Gastroesophageal sphincter (tissue), 4 donors: Measurements from ENCODE around the gene SLC30A7. TPM values are rescaled to one million over a fixed set of nuclear protein-coding genes. Genes with fewer than 3 reads are reported as not detected.

Source experiments
- ATAC-seq: fragments of 150-250 bp; one replicate; pipeline ENCODE4 v1.9.1; 2016; ENCODE audit warnings: mild to moderate bottlenecking, moderate library complexity
- H3K27ac ChIP-seq, 4 donors: fragments of 200-600 bp; sonication (generic) in 3 of 4; 1 replicate in 3 of 4; 2 replicates in 1 of 4; pipeline ENCODE4 v1.5.1; 2016 to 2019
- H3K27me3 ChIP-seq: fragments of 200-600 bp; sonication (generic); one replicate; pipeline ENCODE4 v1.5.1; 2019
- H3K36me3 ChIP-seq, 2 donors: fragments of 200-600 bp; sonication (generic); one replicate each; pipeline ENCODE4 v1.5.1; 2019; ENCODE audit warnings: control low read depth in 1 of 2
- H3K4me1 ChIP-seq, 3 donors: fragments of 200-600 bp; sonication (generic); 1 replicate in 2 of 3; 2 replicates in 1 of 3; pipeline ENCODE4 v1.5.1; 2016 to 2019; ENCODE audit warnings: control low read depth in 2 of 3
- H3K4me3 ChIP-seq, 2 donors: fragments of 200-600 bp; sonication (generic); one replicate each; pipeline ENCODE4 v1.5.1; 2019; ENCODE audit warnings: mild to moderate bottlenecking in 1 of 2, moderate library complexity in 1 of 2
- H3K9me3 ChIP-seq, 3 donors: fragments of 200-600 bp; sonication (generic); one replicate each; pipeline ENCODE4 v1.5.1; 2017 to 2019; ENCODE audit warnings: control low read depth in 2 of 3
- EP300 ChIP-seq: sonication (generic); formaldehyde crosslinking; IDR thresholded peaks from one replicate; pipeline ENCODE4 v1.6.1; 2017; ENCODE audit warnings: antibody characterized with exemption, mild to moderate bottlenecking
- POLR2A ChIP-seq, 2 donors: fragments of 450-650 bp; IDR thresholded peaks; one replicate each; pipeline ENCODE4 v1.6.1; 2017; ENCODE audit warnings: antibody characterized with exemption in 2 of 2, mild to moderate bottlenecking in 2 of 2, moderate library complexity in 1 of 2
- POLR2AphosphoS5 ChIP-seq: sonication (generic); formaldehyde crosslinking; IDR thresholded peaks from one replicate; pipeline ENCODE4 v1.6.1; 2017; ENCODE audit warnings: antibody characterized with exemption
- WGBS, 2 donors: methylation state at CpG; one replicate each; pipeline ENCODE4 v1.1.5; 2018; ENCODE audit warnings: low coverage in 1 of 2; 5-methylcytosine and 5-hydroxymethylcytosine counted together
- total RNA-seq, 4 donors: library from RNA; depleted of rRNA; stranded (reverse); fragments of >200 nt; gene quantifications; one replicate each; pipeline ENCODE4 v1.1.0, GENCODE V29; 2016
- TF ChIP-seq, protein P1 (sequence below), 4 experiments: fragments of 200-600 bp in 2 of 4; fragments of 450-650 bp in 2 of 4; sonication (generic) in 1 of 4; IDR thresholded peaks; one replicate each; pipeline ENCODE4 v1.5.1; 2017 to 2019; ENCODE audit warnings: antibody characterized with exemption in 4 of 4, mild to moderate bottlenecking in 2 of 4, moderate library complexity in 2 of 4

The SLC30A7 gene
- total RNA-seq, 4 donors from 2014 or later: 11.2 to 19.8 (median 17.1) TPM

- H3K27ac ChIP-seq: peak overlapping the region in 1 of 4 donors; percentile 39
- TF ChIP-seq POLR2AphosphoS5: peak; percentile 67
- TF ChIP-seq, protein P1, sequence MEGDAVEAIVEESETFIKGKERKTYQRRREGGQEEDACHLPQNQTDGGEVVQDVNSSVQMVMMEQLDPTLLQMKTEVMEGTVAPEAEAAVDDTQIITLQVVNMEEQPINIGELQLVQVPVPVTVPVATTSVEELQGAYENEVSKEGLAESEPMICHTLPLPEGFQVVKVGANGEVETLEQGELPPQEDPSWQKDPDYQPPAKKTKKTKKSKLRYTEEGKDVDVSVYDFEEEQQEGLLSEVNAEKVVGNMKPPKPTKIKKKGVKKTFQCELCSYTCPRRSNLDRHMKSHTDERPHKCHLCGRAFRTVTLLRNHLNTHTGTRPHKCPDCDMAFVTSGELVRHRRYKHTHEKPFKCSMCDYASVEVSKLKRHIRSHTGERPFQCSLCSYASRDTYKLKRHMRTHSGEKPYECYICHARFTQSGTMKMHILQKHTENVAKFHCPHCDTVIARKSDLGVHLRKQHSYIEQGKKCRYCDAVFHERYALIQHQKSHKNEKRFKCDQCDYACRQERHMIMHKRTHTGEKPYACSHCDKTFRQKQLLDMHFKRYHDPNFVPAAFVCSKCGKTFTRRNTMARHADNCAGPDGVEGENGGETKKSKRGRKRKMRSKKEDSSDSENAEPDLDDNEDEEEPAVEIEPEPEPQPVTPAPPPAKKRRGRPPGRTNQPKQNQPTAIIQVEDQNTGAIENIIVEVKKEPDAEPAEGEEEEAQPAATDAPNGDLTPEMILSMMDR (IDR thresholded peaks at IDR 0.05): no peak
- WGBS, 2 donors: 49 to 50% methylated on average over 2 to 3 of the region's 3 CpGs
- no peaks in the 10 kb centered on the region for H3K9me3 ChIP-seq
- no peaks in the 10 kb centered on the region for H3K27me3 ChIP-seq
- H3K4me1 ChIP-seq: peaks cover 0 to 26% (median 7%) of the 10 kb centered on the region in 3 donors
- ATAC-seq: peak; percentile 19
- H3K36me3 ChIP-seq: peaks cover 0 to 16% of the 10 kb centered on the region in 2 donors
- no peak overlapping the region for H3K4me3 ChIP-seq
Measured at GRCh38 chr1:101004670-101005069, 108.8 kb downstream of the SLC30A7 start.

GRCh38 chr1:101005183-101005582 is 109.3 kb downstream of the SLC30A7 start:
- Histone ChIP-seq H3K9me3 (no peaks in the 10 kb centered on the region), H3K27ac (peak overlapping the region in 1 of 4 donors; percentile 39), H3K36me3 (peaks cover 0 to 13% of the 10 kb centered on the region in 2 donors), H3K4me1 (peaks cover 0 to 26% (median 7%) of the 10 kb centered on the region in 3 donors), H3K27me3 (no peaks in the 10 kb centered on the region), H3K4me3 (no peak overlapping the region)
- no peak for ATAC-seq
- WGBS, 2 donors: 79 to 100% methylated on average over 1 of the region's 1 CpG
- TF ChIP-seq POLR2A (IDR thresholded peaks at IDR 0.05): no peak
- no peak for TF ChIP-seq POLR2AphosphoS5
- TF ChIP-seq, protein P1 (IDR thresholded peaks at IDR 0.05): no peak

DNA sequence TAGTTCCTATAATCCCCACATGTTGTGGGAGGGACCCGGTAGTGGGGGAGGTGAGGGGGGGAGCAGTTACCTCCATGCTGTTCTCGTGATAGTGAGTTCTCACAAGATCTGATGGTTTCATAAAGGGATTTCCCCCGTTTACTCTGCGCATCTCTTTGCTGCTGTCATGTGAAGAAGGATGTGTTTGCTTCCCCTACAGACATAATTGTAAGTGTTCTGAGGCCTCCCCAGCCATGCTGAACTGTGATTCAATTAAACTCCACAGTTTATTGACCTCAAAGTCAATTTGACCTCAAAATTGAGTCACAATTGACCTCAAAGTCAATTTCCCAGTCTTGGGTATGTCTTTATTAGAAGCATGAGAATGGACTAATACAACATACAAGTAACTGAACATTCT is 110.0 kb downstream of the SLC30A7 start:
- 73 to 82% methylated on average over 2 to 4 of the region's 4 CpGs for WGBS, 2 donors
- H3K27me3 ChIP-seq: no peaks in the 10 kb centered on the region
- ATAC-seq: no peak
- TF ChIP-seq POLR2AphosphoS5: no peak
- peaks cover 0 to 26% (median 7%) of the 10 kb centered on the region in 3 donors for H3K4me1 ChIP-seq
- no peak overlapping the region for H3K27ac ChIP-seq
- H3K4me3 ChIP-seq: no peak overlapping the region
- peaks cover 0 to 7% of the 10 kb centered on the region in 2 donors for H3K36me3 ChIP-seq
- no peaks in the 10 kb centered on the region for H3K9me3 ChIP-seq

- Histone ChIP-seq H3K36me3 (peaks cover 0 to 3% of the 10 kb centered on the region in 2 donors), H3K4me3 (no peak overlapping the region), H3K27ac (no peak overlapping the region), H3K9me3 (no peaks in the 10 kb centered on the region), H3K27me3 (no peaks in the 10 kb centered on the region), H3K4me1 (peaks cover 0 to 26% (median 7%) of the 10 kb centered on the region in 3 donors)
- no peak for ATAC-seq
- TF ChIP-seq, protein P1 (IDR thresholded peaks at IDR 0.05): no peak
- TF ChIP-seq POLR2AphosphoS5: no peak
- no peak for TF ChIP-seq EP300
- no peak for TF ChIP-seq POLR2A (IDR thresholded peaks at IDR 0.05)
- 38 to 75% methylated on average over 2 of the region's 2 CpGs for WGBS, 2 donors
Measured at GRCh38 chr1:101006553-101006952, 110.7 kb downstream of the SLC30A7 start.

- Histone ChIP-seq H3K9me3 (no peaks in the 10 kb centered on the region), H3K36me3 (peaks cover 0 to 16% of the 10 kb centered on the region in 2 donors), H3K27me3 (no peaks in the 10 kb centered on the region), H3K4me1 (peaks cover 0 to 16% (median 2%) of the 10 kb centered on the region in 3 donors), H3K4me3 (no peak overlapping the region), H3K27ac (no peak overlapping the region)
- TF ChIP-seq EP300: no peak
- TF ChIP-seq POLR2A (IDR thresholded peaks at IDR 0.05): no peak
- TF ChIP-seq POLR2AphosphoS5: no peak
- TF ChIP-seq, protein P1 (IDR thresholded peaks at IDR 0.05): no peak
- WGBS, 2 donors: 74 to 81% methylated on average over 3 of the region's 3 CpGs
- no peak for ATAC-seq
Measured at GRCh38 chr1:101008229-101008834, 112.4 kb downstream of the SLC30A7 start.
